HUES64 (cell line): Measurements from ENCODE around the gene CEP43. TPM values are rescaled to one million over a fixed set of nuclear protein-coding genes. Genes with fewer than 3 reads are reported as not detected.
"Not testable (repeated sequence)": the region's sequence is repeated elsewhere in the genome, so short reads cannot be mapped to it uniquely, and the experiment has no call there.

Experiments
- H3K27ac ChIP-seq: 2 replicates; pipeline ENCODE4 v1.7.0; 2013; ENCODE audit warnings: low read depth, low read length, inconsistent platforms
- H3K27me3 ChIP-seq: 2 replicates; pipeline ENCODE4 v1.6.1; 2013; ENCODE audit warnings: mild to moderate bottlenecking, low read length; ENCODE audit not compliant: insufficient read depth
- H3K36me3 ChIP-seq: 2 replicates; pipeline ENCODE4 v1.6.1; 2013; ENCODE audit warnings: mild to moderate bottlenecking, low read length; ENCODE audit not compliant: insufficient read depth
- H3K4me1 ChIP-seq: 2 replicates; pipeline ENCODE4 v1.6.1; 2013; ENCODE audit warnings: mild to moderate bottlenecking, low read length, moderate library complexity; ENCODE audit not compliant: insufficient read depth
- H3K4me3 ChIP-seq: 2 replicates; pipeline ENCODE4 v1.5.1; 2013; ENCODE audit warnings: mild to moderate bottlenecking, low read length, moderate library complexity
- H3K9ac ChIP-seq: 2 replicates; pipeline ENCODE4 v1.6.1; 2013; ENCODE audit warnings: mild to moderate bottlenecking, low read depth, low read length
- H3K9me3 ChIP-seq: 2 replicates; pipeline ENCODE4 v1.6.1; 2013; ENCODE audit warnings: low read depth, low read length; ENCODE audit not compliant: insufficient read depth
- WGBS: fragments of 150-250, 120-280 bp; methylation state at CpG from one replicate; pipeline ENCODE4 v1.1.7; 2013; ENCODE audit warnings: missing lambda C conversion rate; 5-methylcytosine and 5-hydroxymethylcytosine counted together
- polyA plus RNA-seq, 2 experiments: library from polyadenylated mRNA; stranded (reverse); fragments of 50-300 nt; gene quantifications; one replicate each; pipeline ENCODE4 v1.2.3, GENCODE V29; 2013

Gene CEP43, protein sequence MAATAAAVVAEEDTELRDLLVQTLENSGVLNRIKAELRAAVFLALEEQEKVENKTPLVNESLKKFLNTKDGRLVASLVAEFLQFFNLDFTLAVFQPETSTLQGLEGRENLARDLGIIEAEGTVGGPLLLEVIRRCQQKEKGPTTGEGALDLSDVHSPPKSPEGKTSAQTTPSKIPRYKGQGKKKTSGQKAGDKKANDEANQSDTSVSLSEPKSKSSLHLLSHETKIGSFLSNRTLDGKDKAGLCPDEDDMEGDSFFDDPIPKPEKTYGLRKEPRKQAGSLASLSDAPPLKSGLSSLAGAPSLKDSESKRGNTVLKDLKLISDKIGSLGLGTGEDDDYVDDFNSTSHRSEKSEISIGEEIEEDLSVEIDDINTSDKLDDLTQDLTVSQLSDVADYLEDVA
- 27.3 TPM for polyA plus RNA-seq (2013, experiment 1 of 2)
- 25.0 TPM for polyA plus RNA-seq (2013, experiment 2 of 2)

DNA sequence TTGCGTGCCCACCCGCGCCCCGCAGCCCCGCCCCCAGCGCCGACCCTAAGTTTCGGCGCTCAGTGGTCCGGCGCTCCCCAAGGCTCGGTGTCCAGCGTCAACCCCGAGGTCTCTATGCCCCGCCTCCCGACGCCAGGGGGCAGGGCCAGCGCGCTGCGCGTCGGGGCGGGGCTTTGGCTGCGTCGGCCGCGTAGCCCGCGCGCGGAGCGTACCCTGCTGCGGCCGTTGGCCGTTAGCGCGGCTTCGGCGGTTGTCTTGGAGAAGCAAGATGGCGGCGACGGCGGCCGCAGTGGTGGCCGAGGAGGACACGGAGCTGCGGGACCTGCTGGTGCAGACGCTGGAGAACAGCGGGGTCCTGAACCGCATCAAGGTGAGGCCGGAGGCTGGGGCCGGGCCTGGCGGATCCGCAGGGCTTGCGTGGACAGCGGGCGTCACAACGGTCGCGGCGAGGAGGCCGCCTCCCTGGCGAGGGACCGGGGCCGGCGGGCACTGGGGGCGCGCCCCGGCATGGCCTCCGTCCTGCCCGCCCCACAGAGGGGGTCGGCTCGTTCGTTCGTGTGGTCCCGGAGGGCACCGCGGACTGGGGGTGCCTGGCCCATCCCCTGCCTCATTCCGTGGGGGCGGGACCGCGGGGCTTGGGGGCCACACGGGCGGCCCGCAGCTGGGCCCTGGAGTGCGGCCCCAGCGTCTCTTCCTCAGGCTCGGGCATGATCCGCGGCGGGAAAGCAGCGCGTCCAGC is at the start of gene CEP43:
Gene CEP43, plus strand, starts transcription at position 253 of the 739 bp plus-strand sequence. Its CDS starts 16 bp downstream, at position 269.
- Histone ChIP-seq H3K27me3 (no peaks in the 10 kb centered on the region), H3K4me3 (peak within 1 kb of the TSS; percentile 99), H3K9me3 (no peaks in the 10 kb centered on the region), H3K4me1 (peaks cover 15% of the 10 kb centered on the region), H3K9ac (peak within 1 kb of the TSS; percentile 95), H3K36me3 (peaks cover 60% of the 10 kb centered on the region), H3K27ac (peak within 1 kb of the TSS; percentile 79)
- WGBS = under 1% methylated on average over 93 of the region's 93 CpGs

GRCh38 chr6:166949528-166950442 is 49.4 kb upstream of the CEP43 start:
- Histone ChIP-seq H3K9ac (no peak overlapping the region), H3K9me3 (peaks cover 5% of the 10 kb centered on the region), H3K4me3 (no peak overlapping the region), H3K4me1 (peaks cover 8% of the 10 kb centered on the region; the same call in 1 of the 2 replicates), H3K27me3 (no peaks in the 10 kb centered on the region), H3K27ac (peak overlapping the region; percentile 69; the same call in 1 of the 2 replicates), H3K36me3 (peaks cover 15% of the 10 kb centered on the region)
- WGBS = 46% methylated on average over 9 of the region's 9 CpGs

- Histone ChIP-seq H3K4me1 (peaks cover 8% of the 10 kb centered on the region; the same call in 1 of the 2 replicates), H3K9me3 (peaks cover 5% of the 10 kb centered on the region), H3K36me3 (peaks cover 15% of the 10 kb centered on the region), H3K9ac (no peak overlapping the region), H3K27ac (no peak overlapping the region), H3K4me3 (no peak overlapping the region), H3K27me3 (peaks cover 2% of the 10 kb centered on the region)
- 87% methylated on average over 10 of the region's 10 CpGs for WGBS
Observed at GRCh38 chr6:166950443-166950821, 48.8 kb upstream of the CEP43 start.

GRCh38 chr6:166950892-166951669 is 48.1 kb upstream of the CEP43 start:
- 67% methylated on average over 16 of the region's 17 CpGs for WGBS

DNA sequence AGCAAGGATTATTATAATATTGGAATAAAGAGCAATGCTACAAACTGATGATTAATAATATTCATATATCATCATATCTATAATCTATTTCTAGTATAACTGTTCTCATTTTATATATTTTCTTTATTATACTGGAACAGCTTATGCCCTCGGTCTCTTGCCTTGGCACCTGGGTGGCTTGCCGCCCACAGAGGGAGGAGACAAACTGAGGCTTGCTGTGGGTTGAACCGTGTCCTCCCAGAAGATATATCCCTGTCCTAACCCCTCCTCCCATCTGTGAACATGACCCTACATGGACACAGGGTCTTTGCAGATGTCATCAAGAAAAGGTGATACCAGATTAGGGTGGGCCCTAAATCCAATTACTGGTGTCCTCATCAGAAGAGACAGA is 47.5 kb upstream of the CEP43 start:
- H3K9ac ChIP-seq = no peak overlapping the region
- H3K27ac ChIP-seq = no peak overlapping the region
- H3K27me3 ChIP-seq = peaks cover 9% of the 10 kb centered on the region
- H3K9me3 ChIP-seq = peaks cover 5% of the 10 kb centered on the region
- 84% methylated on average over 3 of the region's 3 CpGs for WGBS
- no peak overlapping the region for H3K4me3 ChIP-seq
- peaks cover 8% of the 10 kb centered on the region; the same call in 1 of the 2 replicates for H3K4me1 ChIP-seq
- peaks cover 8% of the 10 kb centered on the region for H3K36me3 ChIP-seq

More at GRCh38 chr6:166950892-166951669, 48.1 kb upstream of the CEP43 start:
- H3K4me3 ChIP-seq, H3K9me3 ChIP-seq, H3K27ac ChIP-seq, H3K9ac ChIP-seq, H3K27me3 ChIP-seq, H3K4me1 ChIP-seq: not testable (repeated sequence)
- peaks cover 11% of the 10 kb centered on the region for H3K36me3 ChIP-seq

- Histone ChIP-seq H3K9me3 (peaks cover 5% of the 10 kb centered on the region), H3K9ac (no peak overlapping the region), H3K4me3 (no peak overlapping the region), H3K36me3 (peaks cover 4% of the 10 kb centered on the region), H3K4me1 (peaks cover 8% of the 10 kb centered on the region; the same call in 1 of the 2 replicates), H3K27me3 (peaks cover 9% of the 10 kb centered on the region), H3K27ac (no peak overlapping the region)
- 88% methylated on average over 12 of the region's 12 CpGs for WGBS
Observed at GRCh38 chr6:166952121-166952520, 47.1 kb upstream of the CEP43 start.

DNA sequence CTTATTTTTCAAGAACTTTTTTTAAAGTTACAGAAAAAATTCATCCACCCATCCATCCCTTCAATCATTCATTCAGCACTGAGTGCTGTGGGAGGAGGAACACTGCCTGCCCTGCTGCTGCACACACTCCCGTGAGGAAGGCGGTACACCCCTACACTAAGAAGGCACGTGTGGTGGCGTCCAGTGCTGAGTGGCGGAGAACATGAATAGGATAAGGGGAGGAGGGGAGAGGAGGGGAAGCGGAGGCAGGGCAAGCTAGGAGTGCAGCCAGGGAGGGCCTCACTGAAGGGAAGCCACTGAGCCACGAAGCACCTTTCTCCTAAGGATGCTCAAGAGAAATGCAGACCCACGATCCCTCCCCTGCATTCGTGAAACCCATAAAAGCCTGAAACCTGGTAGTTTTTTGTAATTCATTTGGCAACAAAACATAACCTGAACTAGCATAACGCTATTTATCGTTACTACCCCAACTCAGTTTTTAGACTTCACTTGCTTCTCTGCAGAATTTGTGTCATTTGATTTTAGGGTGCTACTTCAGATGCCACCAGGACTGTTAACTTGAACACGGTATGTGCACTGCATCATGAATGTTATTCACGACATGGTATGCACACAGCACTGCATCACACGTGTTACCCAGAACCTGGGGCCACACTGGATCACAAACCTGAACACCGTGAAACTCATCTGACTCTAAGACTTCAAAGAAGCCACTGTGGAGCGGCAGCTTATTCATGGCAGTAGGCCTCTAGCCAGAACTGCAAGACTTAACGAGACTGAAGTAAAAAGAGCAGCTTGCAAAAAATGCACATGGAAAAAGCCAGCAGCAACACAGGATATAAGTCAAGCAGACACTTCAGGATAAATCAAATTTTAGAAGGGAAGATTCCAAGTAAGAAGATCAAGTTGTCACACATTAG is 46.4 kb upstream of the CEP43 start:
- WGBS = 90% methylated on average over 17 of the region's 17 CpGs
- no peak overlapping the region for H3K9ac ChIP-seq
- peaks cover 13% of the 10 kb centered on the region; the same call in 1 of the 2 replicates for H3K4me1 ChIP-seq
- peaks cover 14% of the 10 kb centered on the region for H3K27me3 ChIP-seq
- peaks cover 5% of the 10 kb centered on the region for H3K9me3 ChIP-seq
- no peak overlapping the region for H3K4me3 ChIP-seq
- peaks cover 3% of the 10 kb centered on the region for H3K36me3 ChIP-seq
- H3K27ac ChIP-seq = no peak overlapping the region

GRCh38 chr6:166954118-166954713 is 45.0 kb upstream of the CEP43 start:
- H3K36me3 ChIP-seq = peaks cover 3% of the 10 kb centered on the region
- H3K4me1 ChIP-seq = peaks cover 13% of the 10 kb centered on the region; the same call in 1 of the 2 replicates
- no peak overlapping the region for H3K27ac ChIP-seq
- 90% methylated on average over 5 of the region's 6 CpGs for WGBS
- no peak overlapping the region for H3K9ac ChIP-seq
- peaks cover 5% of the 10 kb centered on the region for H3K9me3 ChIP-seq
- peaks cover 15% of the 10 kb centered on the region for H3K27me3 ChIP-seq
- no peak overlapping the region for H3K4me3 ChIP-seq

GRCh38 chr6:166955121-166955864 is 43.9 kb upstream of the CEP43 start:
- H3K27me3 ChIP-seq = peaks cover 15% of the 10 kb centered on the region
- H3K9me3 ChIP-seq = peaks cover 5% of the 10 kb centered on the region
- WGBS = 57% methylated on average over 26 of the region's 52 CpGs
- H3K4me1 ChIP-seq = peaks cover 6% of the 10 kb centered on the region; the same call in 1 of the 2 replicates
- peak overlapping the region; percentile 65; the same call in 1 of the 2 replicates for H3K9ac ChIP-seq
- peak overlapping the region; percentile 88 for H3K4me3 ChIP-seq
- peaks cover 3% of the 10 kb centered on the region for H3K36me3 ChIP-seq
- no peak overlapping the region for H3K27ac ChIP-seq
